ENCODE results near the gene MAZ. TPM values are rescaled to one million over a fixed set of nuclear protein-coding genes. Genes with fewer than 3 reads are reported as not detected.

MAZ gene
- total and polyA plus RNA-seq, 2 of the 13 experiments (the other 11 are each of a cell fraction or from before 2014, with no cell fraction given) = 203 to 277 TPM

DNA sequence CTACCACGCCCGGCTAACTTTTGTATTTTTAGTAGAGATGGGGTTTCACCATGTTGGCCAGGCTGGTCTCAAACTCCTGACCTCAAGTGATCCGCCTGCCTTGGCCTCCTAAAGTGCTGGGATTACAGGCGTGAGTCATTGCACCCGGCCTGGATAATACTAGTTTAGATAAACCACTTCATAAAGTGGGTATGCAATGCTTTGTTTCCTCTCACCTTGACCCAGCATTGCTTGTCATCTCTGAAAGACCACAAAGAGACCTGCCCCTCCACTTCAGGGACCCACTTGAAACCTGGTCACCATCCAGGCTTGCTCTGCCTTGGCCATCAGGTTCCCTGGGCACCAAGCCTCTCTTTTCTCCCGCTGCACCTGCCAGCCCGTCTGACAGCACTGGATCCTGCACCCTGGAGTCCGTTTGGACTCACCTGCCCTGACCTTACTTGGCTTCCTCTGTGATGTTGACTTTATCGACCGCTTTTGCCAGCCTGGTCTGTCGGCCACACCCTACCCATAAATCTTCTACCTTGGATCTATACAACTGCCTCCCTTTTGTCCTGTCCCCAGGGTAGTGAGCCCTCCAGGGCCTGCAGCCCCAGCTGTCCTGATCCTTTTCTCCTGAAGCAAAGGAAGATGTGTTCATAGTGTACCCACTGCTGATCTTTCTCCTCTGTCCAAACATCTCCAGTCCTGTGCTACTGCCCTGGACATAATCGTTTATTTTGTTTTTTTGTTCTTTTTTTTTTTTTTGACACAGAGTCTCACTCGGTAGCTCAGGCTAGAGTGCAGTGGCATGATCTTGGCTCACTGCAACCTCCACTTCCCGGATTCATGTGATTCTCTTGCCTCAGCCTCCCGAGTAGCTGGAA lies 40.9 kb upstream of the MAZ start (continued):
- peak; percentile 98 for TF ChIP-seq SP5 (CRISPR knock-in tag; IDR thresholded peaks at IDR 0.05; ENCODE audit: borderline replicate concordance, low read depth)
- TF ChIP-seq ZNF382 (CRISPR knock-in tag; IDR thresholded peaks at IDR 0.05; ENCODE audit: borderline replicate concordance) = no peak
- TF ChIP-seq, protein P1, sequence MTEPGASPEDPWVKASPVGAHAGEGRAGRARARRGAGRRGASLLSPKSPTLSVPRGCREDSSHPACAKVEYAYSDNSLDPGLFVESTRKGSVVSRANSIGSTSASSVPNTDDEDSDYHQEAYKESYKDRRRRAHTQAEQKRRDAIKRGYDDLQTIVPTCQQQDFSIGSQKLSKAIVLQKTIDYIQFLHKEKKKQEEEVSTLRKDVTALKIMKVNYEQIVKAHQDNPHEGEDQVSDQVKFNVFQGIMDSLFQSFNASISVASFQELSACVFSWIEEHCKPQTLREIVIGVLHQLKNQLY (CRISPR knock-in tag; IDR thresholded peaks at IDR 0.05) = peak; percentile 72; the same call in 1 of the 2 replicates
- TF ChIP-seq ZNF317 (CRISPR knock-in tag; IDR thresholded peaks at IDR 0.05) = peak; percentile 87
- TF ChIP-seq GPN1 (CRISPR knock-in tag; IDR thresholded peaks at IDR 0.05; ENCODE audit: borderline replicate concordance) = no peak
- no peak for TF ChIP-seq SIX4 (CRISPR knock-in tag; IDR thresholded peaks at IDR 0.05)
- TF ChIP-seq DNMT3B (CRISPR knock-in tag; conservative IDR thresholded peaks at IDR 0.05) = 0 out of 2 replicates have a peak, but pooled peaks have one; percentile 38
- no peak for TF ChIP-seq HNRNPH1 (optimal IDR thresholded peaks at IDR 0.05; ENCODE audit: low read depth, low read length)
- TF ChIP-seq ZNF256 (CRISPR knock-in tag; conservative IDR thresholded peaks at IDR 0.05) = no peak
- TF ChIP-seq, protein P2, sequence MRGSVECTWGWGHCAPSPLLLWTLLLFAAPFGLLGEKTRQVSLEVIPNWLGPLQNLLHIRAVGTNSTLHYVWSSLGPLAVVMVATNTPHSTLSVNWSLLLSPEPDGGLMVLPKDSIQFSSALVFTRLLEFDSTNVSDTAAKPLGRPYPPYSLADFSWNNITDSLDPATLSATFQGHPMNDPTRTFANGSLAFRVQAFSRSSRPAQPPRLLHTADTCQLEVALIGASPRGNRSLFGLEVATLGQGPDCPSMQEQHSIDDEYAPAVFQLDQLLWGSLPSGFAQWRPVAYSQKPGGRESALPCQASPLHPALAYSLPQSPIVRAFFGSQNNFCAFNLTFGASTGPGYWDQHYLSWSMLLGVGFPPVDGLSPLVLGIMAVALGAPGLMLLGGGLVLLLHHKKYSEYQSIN (CRISPR knock-in tag; IDR thresholded peaks at IDR 0.05; ENCODE audit: borderline replicate concordance) = 0 out of 2 replicates have a peak, but pooled peaks have one; percentile 51
- TF ChIP-seq ZMYM2 (CRISPR knock-in tag; IDR thresholded peaks at IDR 0.05) = peak; percentile 88
- TF ChIP-seq ZNF709 (CRISPR knock-in tag; IDR thresholded peaks at IDR 0.05) = peak; percentile 86; the same call in 1 of the 2 replicates
- TF ChIP-seq, protein P3, sequence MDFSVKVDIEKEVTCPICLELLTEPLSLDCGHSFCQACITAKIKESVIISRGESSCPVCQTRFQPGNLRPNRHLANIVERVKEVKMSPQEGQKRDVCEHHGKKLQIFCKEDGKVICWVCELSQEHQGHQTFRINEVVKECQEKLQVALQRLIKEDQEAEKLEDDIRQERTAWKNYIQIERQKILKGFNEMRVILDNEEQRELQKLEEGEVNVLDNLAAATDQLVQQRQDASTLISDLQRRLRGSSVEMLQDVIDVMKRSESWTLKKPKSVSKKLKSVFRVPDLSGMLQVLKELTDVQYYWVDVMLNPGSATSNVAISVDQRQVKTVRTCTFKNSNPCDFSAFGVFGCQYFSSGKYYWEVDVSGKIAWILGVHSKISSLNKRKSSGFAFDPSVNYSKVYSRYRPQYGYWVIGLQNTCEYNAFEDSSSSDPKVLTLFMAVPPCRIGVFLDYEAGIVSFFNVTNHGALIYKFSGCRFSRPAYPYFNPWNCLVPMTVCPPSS (IDR thresholded peaks at IDR 0.05) = no peak
- TF ChIP-seq, protein P4, sequence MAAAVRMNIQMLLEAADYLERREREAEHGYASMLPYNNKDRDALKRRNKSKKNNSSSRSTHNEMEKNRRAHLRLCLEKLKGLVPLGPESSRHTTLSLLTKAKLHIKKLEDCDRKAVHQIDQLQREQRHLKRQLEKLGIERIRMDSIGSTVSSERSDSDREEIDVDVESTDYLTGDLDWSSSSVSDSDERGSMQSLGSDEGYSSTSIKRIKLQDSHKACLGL (CRISPR knock-in tag; IDR thresholded peaks at IDR 0.05) = peak; percentile 45; the same call in 1 of the 2 replicates
- TF ChIP-seq, protein P5, sequence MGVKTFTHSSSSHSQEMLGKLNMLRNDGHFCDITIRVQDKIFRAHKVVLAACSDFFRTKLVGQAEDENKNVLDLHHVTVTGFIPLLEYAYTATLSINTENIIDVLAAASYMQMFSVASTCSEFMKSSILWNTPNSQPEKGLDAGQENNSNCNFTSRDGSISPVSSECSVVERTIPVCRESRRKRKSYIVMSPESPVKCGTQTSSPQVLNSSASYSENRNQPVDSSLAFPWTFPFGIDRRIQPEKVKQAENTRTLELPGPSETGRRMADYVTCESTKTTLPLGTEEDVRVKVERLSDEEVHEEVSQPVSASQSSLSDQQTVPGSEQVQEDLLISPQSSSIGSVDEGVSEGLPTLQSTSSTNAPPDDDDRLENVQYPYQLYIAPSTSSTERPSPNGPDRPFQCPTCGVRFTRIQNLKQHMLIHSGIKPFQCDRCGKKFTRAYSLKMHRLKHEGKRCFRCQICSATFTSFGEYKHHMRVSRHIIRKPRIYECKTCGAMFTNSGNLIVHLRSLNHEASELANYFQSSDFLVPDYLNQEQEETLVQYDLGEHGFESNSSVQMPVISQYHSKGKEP (CRISPR knock-in tag; IDR thresholded peaks at IDR 0.05) = no peak
- TF ChIP-seq, protein P6, sequence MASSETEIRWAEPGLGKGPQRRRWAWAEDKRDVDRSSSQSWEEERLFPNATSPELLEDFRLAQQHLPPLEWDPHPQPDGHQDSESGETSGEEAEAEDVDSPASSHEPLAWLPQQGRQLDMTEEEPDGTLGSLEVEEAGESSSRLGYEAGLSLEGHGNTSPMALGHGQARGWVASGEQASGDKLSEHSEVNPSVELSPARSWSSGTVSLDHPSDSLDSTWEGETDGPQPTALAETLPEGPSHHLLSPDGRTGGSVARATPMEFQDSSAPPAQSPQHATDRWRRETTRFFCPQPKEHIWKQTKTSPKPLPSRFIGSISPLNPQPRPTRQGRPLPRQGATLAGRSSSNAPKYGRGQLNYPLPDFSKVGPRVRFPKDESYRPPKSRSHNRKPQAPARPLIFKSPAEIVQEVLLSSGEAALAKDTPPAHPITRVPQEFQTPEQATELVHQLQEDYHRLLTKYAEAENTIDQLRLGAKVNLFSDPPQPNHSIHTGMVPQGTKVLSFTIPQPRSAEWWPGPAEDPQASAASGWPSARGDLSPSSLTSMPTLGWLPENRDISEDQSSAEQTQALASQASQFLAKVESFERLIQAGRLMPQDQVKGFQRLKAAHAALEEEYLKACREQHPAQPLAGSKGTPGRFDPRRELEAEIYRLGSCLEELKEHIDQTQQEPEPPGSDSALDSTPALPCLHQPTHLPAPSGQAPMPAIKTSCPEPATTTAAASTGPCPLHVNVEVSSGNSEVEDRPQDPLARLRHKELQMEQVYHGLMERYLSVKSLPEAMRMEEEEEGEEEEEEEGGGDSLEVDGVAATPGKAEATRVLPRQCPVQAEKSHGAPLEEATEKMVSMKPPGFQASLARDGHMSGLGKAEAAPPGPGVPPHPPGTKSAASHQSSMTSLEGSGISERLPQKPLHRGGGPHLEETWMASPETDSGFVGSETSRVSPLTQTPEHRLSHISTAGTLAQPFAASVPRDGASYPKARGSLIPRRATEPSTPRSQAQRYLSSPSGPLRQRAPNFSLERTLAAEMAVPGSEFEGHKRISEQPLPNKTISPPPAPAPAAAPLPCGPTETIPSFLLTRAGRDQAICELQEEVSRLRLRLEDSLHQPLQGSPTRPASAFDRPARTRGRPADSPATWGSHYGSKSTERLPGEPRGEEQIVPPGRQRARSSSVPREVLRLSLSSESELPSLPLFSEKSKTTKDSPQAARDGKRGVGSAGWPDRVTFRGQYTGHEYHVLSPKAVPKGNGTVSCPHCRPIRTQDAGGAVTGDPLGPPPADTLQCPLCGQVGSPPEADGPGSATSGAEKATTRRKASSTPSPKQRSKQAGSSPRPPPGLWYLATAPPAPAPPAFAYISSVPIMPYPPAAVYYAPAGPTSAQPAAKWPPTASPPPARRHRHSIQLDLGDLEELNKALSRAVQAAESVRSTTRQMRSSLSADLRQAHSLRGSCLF (CRISPR knock-in tag; IDR thresholded peaks at IDR 0.05; ENCODE audit: borderline replicate concordance) = no peak
- no peak for TF ChIP-seq RAD51 (IDR thresholded peaks at IDR 0.05; ENCODE audit: borderline replicate concordance)
- 0 out of 2 replicates have a peak, but pooled peaks have one; percentile 59 for TF ChIP-seq NAIF1 (CRISPR knock-in tag; IDR thresholded peaks at IDR 0.05; ENCODE audit: borderline replicate concordance)
- peak; percentile 45 for TF ChIP-seq STAG1 (CRISPR knock-in tag; IDR thresholded peaks at IDR 0.05)

All from HepG2 (cell line).